Activated gamma-delta T cell (primary cell): ENCODE results near the gene OR13A1.
"Not testable (repeated sequence)": the region's sequence is repeated elsewhere in the genome, so short reads cannot be mapped to it uniquely, and the experiment has no call there.

Experiments used
- DNase-seq: peaks from one replicate; lab custom pipeline; 2025; lab: John Stamatoyannopoulos, UW

Gene OR13A1

GRCh38 chr10:45280113-45280760 is 35.2 kb downstream of the OR13A1 start:
- DNase-seq: no peak

DNA sequence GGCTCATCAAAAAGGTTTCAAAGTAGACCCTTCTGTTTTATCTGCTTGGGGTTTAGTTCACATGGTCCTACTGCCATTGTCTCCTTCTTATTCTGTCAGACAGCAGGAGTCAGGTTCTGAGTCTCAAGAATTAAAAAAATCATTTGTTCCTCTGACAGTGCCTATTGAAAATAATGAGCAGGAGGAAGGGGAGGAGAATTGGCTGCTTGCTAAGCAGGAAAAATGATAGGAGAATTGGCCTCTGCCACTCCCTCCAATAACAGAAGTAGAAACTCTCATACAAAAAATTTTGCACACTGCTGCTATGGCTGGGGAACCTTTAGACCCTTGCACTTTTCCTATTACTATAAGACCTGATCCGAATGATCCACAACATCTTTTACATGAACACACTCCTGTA is 35.7 kb downstream of the OR13A1 start:
- DNase-seq: no peak

DNA sequence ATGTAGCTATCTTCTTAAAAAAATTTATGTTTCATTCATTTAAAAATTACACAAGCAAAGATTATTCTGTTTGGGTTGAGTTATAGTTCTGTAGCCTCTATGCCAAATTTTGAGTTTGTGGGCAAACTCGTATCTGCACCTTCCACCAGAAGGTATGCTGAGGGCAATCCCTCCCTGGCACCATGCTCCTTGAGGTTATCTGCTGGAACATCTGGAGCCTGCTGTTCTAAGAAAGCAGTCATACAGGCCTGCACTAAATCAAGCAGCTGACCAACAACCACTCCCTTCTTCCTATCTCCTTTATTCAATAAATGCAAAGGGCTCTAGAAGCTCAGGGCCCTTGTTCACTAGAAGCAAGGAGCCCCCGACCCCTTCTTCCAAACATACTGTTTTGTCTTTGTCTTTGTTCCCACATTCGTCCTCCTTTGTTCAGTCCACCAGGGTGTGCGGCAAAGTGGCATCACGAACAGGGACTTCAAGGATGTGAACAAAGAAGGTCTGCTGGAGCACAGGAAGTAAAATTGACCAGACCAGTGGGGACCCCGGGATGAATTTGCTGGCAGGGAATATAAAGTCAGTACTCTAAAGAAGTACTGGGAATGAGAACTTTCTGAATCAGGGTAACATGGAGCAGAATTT is 36.4 kb downstream of the OR13A1 start:
- DNase-seq: no peak

DNA sequence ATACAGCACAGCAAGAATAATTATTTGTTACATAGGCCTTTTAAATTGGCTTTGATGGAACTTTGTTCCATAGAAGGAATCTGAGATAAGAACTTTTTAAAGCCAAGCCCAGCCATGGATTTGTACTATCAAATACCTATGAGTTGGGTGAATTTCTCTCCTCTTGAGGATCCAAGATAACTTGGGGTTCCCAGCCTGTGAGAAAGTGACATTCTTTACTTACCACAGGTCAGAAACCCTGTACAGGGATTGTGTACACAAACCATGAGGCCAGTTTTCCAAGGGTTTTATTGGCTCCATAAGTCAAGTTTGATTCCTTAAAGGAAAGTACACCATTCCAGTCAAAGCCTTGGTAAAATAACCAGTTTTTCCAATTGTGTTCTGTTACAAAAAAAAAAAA is 39.3 kb downstream of the OR13A1 start:
- DNase-seq: not testable (repeated sequence)

- no peak for DNase-seq
These were observed 41.0 kb downstream of the OR13A1 start for GRCh38 chr10:45274364-45274763.

GRCh38 chr10:45267777-45268176 is 47.6 kb downstream of the OR13A1 start:
- not testable (repeated sequence) for DNase-seq

- DNase-seq: no peak
These were observed 49.4 kb downstream of the OR13A1 start for GRCh38 chr10:45265996-45266395.

- no peak for DNase-seq
These were observed 53.5 kb downstream of the OR13A1 start for GRCh38 chr10:45261946-45262345.

GRCh38 chr10:45261243-45261775 is 54.1 kb downstream of the OR13A1 start:
- no peak for DNase-seq

GRCh38 chr10:45260635-45261034 is 54.8 kb downstream of the OR13A1 start:
- not testable (repeated sequence) for DNase-seq

GRCh38 chr10:45259786-45260495 is 55.5 kb downstream of the OR13A1 start:
- DNase-seq: not testable (repeated sequence)

- no peak for DNase-seq
These were observed 57.8 kb downstream of the OR13A1 start for GRCh38 chr10:45257600-45257999.

- no peak for DNase-seq
These were observed 59.2 kb downstream of the OR13A1 start for GRCh38 chr10:45256246-45256645.

- no peak for DNase-seq
These were observed 59.7 kb downstream of the OR13A1 start for GRCh38 chr10:45255706-45256105.

GRCh38 chr10:45254892-45255291 is 60.5 kb downstream of the OR13A1 start:
- no peak for DNase-seq

GRCh38 chr10:45253183-45253914 is 62.1 kb downstream of the OR13A1 start:
- no peak for DNase-seq
